H9 (cell line): Measurements from ENCODE around the gene UBE3B. TPM values are rescaled to one million over a fixed set of nuclear protein-coding genes. Genes with fewer than 3 reads are reported as not detected.

Experiments
- DNase-seq: peaks from one replicate; pipeline ENCODE4 v3.0.0-alpha.2; 2017
- H2AFZ ChIP-seq: one replicate; pipeline ENCODE4 v1.6.1; 2013; ENCODE audit warnings: mild to moderate bottlenecking, low read length, control low read depth, moderate library complexity
- H2AK5ac ChIP-seq: 2 replicates; pipeline ENCODE4 v1.6.1; 2013; ENCODE audit warnings: low read length, control low read depth, mixed read lengths; ENCODE audit not compliant: insufficient read length
- H2BK120ac ChIP-seq: one replicate; pipeline ENCODE4 v1.6.1; 2013; ENCODE audit warnings: low read depth, mild to moderate bottlenecking, low read length, control low read depth, inconsistent platforms; ENCODE audit not compliant: poor library complexity, severe bottlenecking
- H2BK12ac ChIP-seq: 2 replicates; pipeline ENCODE4 v1.6.1; 2013; ENCODE audit warnings: low read length, control low read depth, mixed read lengths, low read depth; ENCODE audit not compliant: insufficient read length
- H2BK15ac ChIP-seq: 2 replicates; pipeline ENCODE4 v1.6.1; 2013; ENCODE audit warnings: low read depth, low read length, control low read depth
- H2BK20ac ChIP-seq: one replicate; pipeline ENCODE4 v1.6.1; 2013; ENCODE audit warnings: low read depth, mild to moderate bottlenecking, low read length, control low read depth, inconsistent platforms; ENCODE audit not compliant: poor library complexity, severe bottlenecking
- H2BK5ac ChIP-seq: 2 replicates; pipeline ENCODE4 v1.6.1; 2013; ENCODE audit warnings: low read length, control low read depth, mixed read lengths; ENCODE audit not compliant: insufficient read length
- H3K14ac ChIP-seq: 2 replicates; pipeline ENCODE4 v1.6.1; 2013; ENCODE audit warnings: low read length, control low read depth; ENCODE audit not compliant: insufficient read depth
- H3K18ac ChIP-seq: 2 replicates; pipeline ENCODE4 v1.6.1; 2013; ENCODE audit warnings: low read depth, mild to moderate bottlenecking, mixed read lengths, low read length, control low read depth; ENCODE audit not compliant: insufficient read length
- H3K23ac ChIP-seq: 2 replicates; pipeline ENCODE4 v1.6.1; 2013; ENCODE audit warnings: low read length, control low read depth, mixed read lengths, low read depth; ENCODE audit not compliant: insufficient read length
- H3K23me2 ChIP-seq: 2 replicates; pipeline ENCODE4 v1.6.1; 2013; ENCODE audit warnings: low read depth, mild to moderate bottlenecking, mixed read lengths, low read length, control low read depth; ENCODE audit not compliant: insufficient read length, poor library complexity, severe bottlenecking
- H3K27ac ChIP-seq: 2 replicates; pipeline ENCODE4 v1.5.1; 2013; ENCODE audit warnings: low read length, control low read depth, mixed read lengths, low read depth; ENCODE audit not compliant: insufficient read length
- H3K27me3 ChIP-seq: 2 replicates; pipeline ENCODE4 v1.6.1; 2013; ENCODE audit warnings: low read length, control low read depth, inconsistent platforms; ENCODE audit not compliant: insufficient read depth
- H3K4ac ChIP-seq: 2 replicates; pipeline ENCODE4 v1.6.1; 2013; ENCODE audit warnings: low read depth, mild to moderate bottlenecking, control low read depth, inconsistent platforms, low read length, moderate library complexity
- H3K4me1 ChIP-seq: 2 replicates; pipeline ENCODE4 v1.6.1; 2013; ENCODE audit warnings: low read length, control low read depth, inconsistent platforms; ENCODE audit not compliant: insufficient read depth
- H3K4me2 ChIP-seq: 2 replicates; pipeline ENCODE4 v1.6.1; 2013; ENCODE audit warnings: low read length, control low read depth, mixed read lengths; ENCODE audit not compliant: insufficient read length, insufficient read depth
- H3K56ac ChIP-seq: 2 replicates; pipeline ENCODE4 v1.6.1; 2013; ENCODE audit warnings: low read depth, mild to moderate bottlenecking, mixed read lengths, low read length, control low read depth; ENCODE audit not compliant: insufficient read length
- H3K79me1 ChIP-seq: 2 replicates; pipeline ENCODE4 v1.6.1; 2013; ENCODE audit warnings: low read depth, mild to moderate bottlenecking, moderate library complexity, low read length, control low read depth, inconsistent platforms; ENCODE audit not compliant: insufficient read depth, poor library complexity, severe bottlenecking
- H3K79me2 ChIP-seq: 2 replicates; pipeline ENCODE4 v1.6.1; 2013; ENCODE audit warnings: low read length, control low read depth, inconsistent platforms; ENCODE audit not compliant: insufficient read depth
- H3K9ac ChIP-seq: 2 replicates; pipeline ENCODE4 v1.6.1; 2013; ENCODE audit warnings: low read length, control low read depth, mixed read lengths; ENCODE audit not compliant: insufficient read length; ENCODE audit errors: extremely low read depth
- H3K9me3 ChIP-seq: one replicate; pipeline ENCODE4 v1.6.1; 2013; ENCODE audit warnings: low read depth, low read length, inconsistent platforms; ENCODE audit not compliant: control insufficient read depth
- H3T11ph ChIP-seq: one replicate; pipeline ENCODE4 v1.6.1; 2013; ENCODE audit warnings: mild to moderate bottlenecking, low read length, control low read depth, inconsistent platforms
- H4K20me1 ChIP-seq: one replicate; pipeline ENCODE4 v1.6.1; 2013; ENCODE audit not compliant: control insufficient read depth, insufficient read length, insufficient read depth
- H4K5ac ChIP-seq: 2 replicates; pipeline ENCODE4 v1.6.1; 2013; ENCODE audit warnings: low read depth, mild to moderate bottlenecking, mixed read lengths, low read length, control low read depth; ENCODE audit not compliant: insufficient read length
- H4K8ac ChIP-seq: replicated peaks from 2 replicates; pipeline ENCODE4 v1.6.1; 2013; ENCODE audit warnings: low read length, control low read depth, mixed read lengths, low read depth; ENCODE audit not compliant: insufficient read length
- H4K91ac ChIP-seq: 2 replicates; pipeline ENCODE4 v1.6.1; 2013; ENCODE audit warnings: low read depth, mild to moderate bottlenecking, moderate library complexity, mixed read lengths, low read length, control low read depth; ENCODE audit not compliant: insufficient read length
- H3K27ac Mint-ChIP-seq, 3 experiments: 2 replicates in 2 of 3; 3 replicates in 1 of 3; pipeline ENCODE4 v1.8.0; 2020 to 2021; ENCODE audit warnings: mixed read lengths in 3 of 3, mild to moderate bottlenecking in 1 of 3, moderate library complexity in 1 of 3
- H3K27me3 Mint-ChIP-seq: 2 replicates; pipeline ENCODE4 v1.8.0; 2021; ENCODE audit warnings: low read depth, mild to moderate bottlenecking, moderate library complexity, mixed read lengths
- H3K36me3 Mint-ChIP-seq, 3 experiments: 2 replicates in 2 of 3; 3 replicates in 1 of 3; pipeline ENCODE4 v1.8.0; 2020 to 2021; ENCODE audit warnings: low read depth in 3 of 3, mixed read lengths in 3 of 3; ENCODE audit not compliant: insufficient read depth in 1 of 3
- H3K4me1 Mint-ChIP-seq, 2 experiments: 2 replicates each; pipeline ENCODE4 v1.8.0; 2020; ENCODE audit warnings: mixed read lengths in 2 of 2
- H3K4me3 Mint-ChIP-seq, 2 experiments: 2 replicates in 1 of 2; 3 replicates in 1 of 2; pipeline ENCODE4 v1.8.0; 2020 to 2021; ENCODE audit warnings: mild to moderate bottlenecking in 2 of 2, mixed read lengths in 2 of 2, moderate library complexity in 1 of 2
- H3K9me3 Mint-ChIP-seq, 2 experiments: 2 replicates in 1 of 2; 3 replicates in 1 of 2; pipeline ENCODE4 v1.8.0; 2020; ENCODE audit warnings: mild to moderate bottlenecking in 2 of 2, mixed read lengths in 2 of 2, moderate library complexity in 1 of 2
- WGBS: extraction: QIAGEN DNeasy Blood & Tissue Kit; methylation state at CpG from one replicate; pipeline ENCODE4 v1.1.7; 2013; ENCODE audit warnings: missing lambda C conversion rate, low lambda C conversion rate, mixed read lengths; ENCODE audit not compliant: insufficient read length; ENCODE audit errors: extremely low coverage; 5-methylcytosine and 5-hydroxymethylcytosine counted together
- total RNA-seq: library from RNA; stranded (reverse); gene quantifications from 2 replicates; pipeline ENCODE4 v1.2.1, GENCODE V29; 2021
- TF ChIP-seq, protein P1 (sequence below): fragments of 200-600 bp; sonication (generic); conservative IDR thresholded peaks from 3 replicates; pipeline ENCODE4 v1.8.0; 2021; ENCODE audit warnings: antibody characterized with exemption, mild to moderate bottlenecking

UBE3B gene
- total RNA-seq, 1 experiment from 2014 or later: 24.2 TPM

DNA sequence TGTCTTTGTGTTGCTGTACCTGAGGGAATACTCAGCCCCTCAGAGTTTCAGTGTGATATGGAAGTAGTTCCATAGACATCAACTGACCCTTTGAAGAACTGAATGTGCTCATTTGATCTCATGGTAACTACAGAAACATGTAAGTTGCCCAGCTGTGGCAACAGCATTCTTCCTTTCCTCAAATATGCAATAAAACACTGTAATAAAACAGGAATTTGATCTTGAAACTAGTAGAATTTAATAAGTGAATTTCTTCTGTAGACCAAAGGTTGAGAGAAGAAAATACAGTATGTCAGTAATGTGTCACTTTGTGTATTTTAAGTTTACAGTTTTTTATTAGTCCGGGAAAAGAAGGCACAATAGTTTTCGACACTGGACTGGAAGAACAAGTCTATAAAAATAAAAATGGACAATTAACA, 32.2 kb upstream of the UBE3B start:
- no peak overlapping the region for H3K27ac ChIP-seq
- no peaks in the 10 kb centered on the region for H3K27me3 ChIP-seq
- no peak overlapping the region for H3K18ac ChIP-seq
- no peak overlapping the region for H2AFZ ChIP-seq
- no peaks in the 10 kb centered on the region for H3K27me3 Mint-ChIP-seq
- H2BK15ac ChIP-seq: no peak overlapping the region
- no peak overlapping the region for H2BK12ac ChIP-seq
- no peak overlapping the region for H2AK5ac ChIP-seq
- no peaks in the 10 kb centered on the region for H4K20me1 ChIP-seq
- H2BK20ac ChIP-seq: no peak overlapping the region
- H3K79me2 ChIP-seq: no peaks in the 10 kb centered on the region
- no peak overlapping the region for H4K5ac ChIP-seq
- H3T11ph ChIP-seq: no peak overlapping the region
- H2BK120ac ChIP-seq: no peak overlapping the region
- no peak overlapping the region for H3K4ac ChIP-seq
- H3K23me2 ChIP-seq: no peaks in the 10 kb centered on the region
- H3K14ac ChIP-seq: no peak overlapping the region
- H3K4me1 Mint-ChIP-seq: peaks cover 8 to 10% of the 10 kb centered on the region in 2 experiments; a peak in 3 of 4 replicates
- H4K91ac ChIP-seq: no peak overlapping the region
- DNase-seq: no peak
- H3K36me3 Mint-ChIP-seq: peaks cover 6 to 47% (median 29%) of the 10 kb centered on the region in 3 experiments; a peak in 6 of 7 replicates
- no peak overlapping the region for H2BK5ac ChIP-seq
- H3K4me3 Mint-ChIP-seq: no peak overlapping the region
- no peak overlapping the region for H3K4me2 ChIP-seq
- no peaks in the 10 kb centered on the region for H3K9me3 ChIP-seq
- TF ChIP-seq, protein P1, sequence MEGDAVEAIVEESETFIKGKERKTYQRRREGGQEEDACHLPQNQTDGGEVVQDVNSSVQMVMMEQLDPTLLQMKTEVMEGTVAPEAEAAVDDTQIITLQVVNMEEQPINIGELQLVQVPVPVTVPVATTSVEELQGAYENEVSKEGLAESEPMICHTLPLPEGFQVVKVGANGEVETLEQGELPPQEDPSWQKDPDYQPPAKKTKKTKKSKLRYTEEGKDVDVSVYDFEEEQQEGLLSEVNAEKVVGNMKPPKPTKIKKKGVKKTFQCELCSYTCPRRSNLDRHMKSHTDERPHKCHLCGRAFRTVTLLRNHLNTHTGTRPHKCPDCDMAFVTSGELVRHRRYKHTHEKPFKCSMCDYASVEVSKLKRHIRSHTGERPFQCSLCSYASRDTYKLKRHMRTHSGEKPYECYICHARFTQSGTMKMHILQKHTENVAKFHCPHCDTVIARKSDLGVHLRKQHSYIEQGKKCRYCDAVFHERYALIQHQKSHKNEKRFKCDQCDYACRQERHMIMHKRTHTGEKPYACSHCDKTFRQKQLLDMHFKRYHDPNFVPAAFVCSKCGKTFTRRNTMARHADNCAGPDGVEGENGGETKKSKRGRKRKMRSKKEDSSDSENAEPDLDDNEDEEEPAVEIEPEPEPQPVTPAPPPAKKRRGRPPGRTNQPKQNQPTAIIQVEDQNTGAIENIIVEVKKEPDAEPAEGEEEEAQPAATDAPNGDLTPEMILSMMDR: no peak
- H3K9me3 Mint-ChIP-seq: no peaks in the 10 kb centered on the region
- H4K8ac ChIP-seq: no peak overlapping the region
- H3K4me1 ChIP-seq: no peaks in the 10 kb centered on the region; the same call in 1 of the 2 replicates
- H3K9ac ChIP-seq: no peak overlapping the region
- H3K23ac ChIP-seq: no peak overlapping the region
- H3K79me1 ChIP-seq: no peaks in the 10 kb centered on the region
- WGBS: no CpG with 5 or more reads among the region's 2 CpGs
- H3K27ac Mint-ChIP-seq: peak overlapping the region in 1 of 3 experiments; percentile 49; a peak in 2 of 7 replicates
- H3K56ac ChIP-seq: no peak overlapping the region
